GM10847 (cell line): ENCODE data around the gene ERVFRD-1.

Source experiments
- POLR2A ChIP-seq: IDR thresholded peaks from 2 replicates; pipeline ENCODE4 v1.6.1; 2011; ENCODE audit not compliant: insufficient read length; ENCODE audit errors: extremely low read depth

ERVFRD-1 gene, protein sequence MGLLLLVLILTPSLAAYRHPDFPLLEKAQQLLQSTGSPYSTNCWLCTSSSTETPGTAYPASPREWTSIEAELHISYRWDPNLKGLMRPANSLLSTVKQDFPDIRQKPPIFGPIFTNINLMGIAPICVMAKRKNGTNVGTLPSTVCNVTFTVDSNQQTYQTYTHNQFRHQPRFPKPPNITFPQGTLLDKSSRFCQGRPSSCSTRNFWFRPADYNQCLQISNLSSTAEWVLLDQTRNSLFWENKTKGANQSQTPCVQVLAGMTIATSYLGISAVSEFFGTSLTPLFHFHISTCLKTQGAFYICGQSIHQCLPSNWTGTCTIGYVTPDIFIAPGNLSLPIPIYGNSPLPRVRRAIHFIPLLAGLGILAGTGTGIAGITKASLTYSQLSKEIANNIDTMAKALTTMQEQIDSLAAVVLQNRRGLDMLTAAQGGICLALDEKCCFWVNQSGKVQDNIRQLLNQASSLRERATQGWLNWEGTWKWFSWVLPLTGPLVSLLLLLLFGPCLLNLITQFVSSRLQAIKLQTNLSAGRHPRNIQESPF

GRCh38 chr6:11110921-11111768 is at the start of gene ERVFRD-1:
ERVFRD-1 (minus strand) TSS chr6:11111725; CDS start chr6:11105310, 6,415 bp downstream.
- no peak for TF ChIP-seq POLR2A

DNA sequence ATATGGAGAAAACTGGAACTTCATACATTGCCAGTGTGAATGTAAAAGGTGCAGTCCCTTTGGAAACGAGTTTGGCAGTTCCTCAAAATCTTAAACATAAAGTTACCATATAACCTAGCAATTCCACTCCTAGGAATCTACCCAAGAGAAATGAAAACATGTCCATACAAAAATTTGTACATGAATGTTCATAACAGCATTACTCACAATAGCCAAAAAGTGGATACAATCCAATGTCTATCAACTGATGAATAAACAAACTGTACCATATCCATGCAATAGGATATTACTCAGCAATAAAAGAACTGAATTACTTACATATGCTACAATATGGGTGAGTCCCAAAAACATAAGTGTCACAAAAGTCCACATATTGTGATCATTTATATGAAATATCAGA is 48.7 kb upstream of the ERVFRD-1 start:
- no peak for TF ChIP-seq POLR2A

GRCh38 chr6:11155589-11155988 is 44.1 kb upstream of the ERVFRD-1 start:
- no peak for TF ChIP-seq POLR2A

GRCh38 chr6:11153447-11153846 is 41.9 kb upstream of the ERVFRD-1 start:
- no peak for TF ChIP-seq POLR2A

DNA sequence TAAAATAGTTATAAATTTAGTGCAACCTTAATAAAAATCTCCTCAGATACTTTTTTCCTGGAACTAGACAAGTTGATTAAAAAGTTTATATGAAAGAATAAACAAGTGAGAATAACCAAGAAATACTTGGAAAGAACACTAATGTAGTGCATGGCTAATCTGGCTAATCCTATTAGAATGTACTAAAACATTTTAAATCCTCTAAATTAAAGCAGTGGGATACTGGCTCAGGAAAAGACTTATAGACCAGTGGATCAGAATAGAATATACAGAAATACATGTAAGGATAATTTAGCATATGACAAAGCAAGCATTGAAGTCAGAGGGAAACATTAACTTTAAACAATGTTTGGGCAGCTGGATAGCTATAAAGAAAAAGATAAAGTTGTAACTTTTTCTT is 41.1 kb upstream of the ERVFRD-1 start:
- TF ChIP-seq POLR2A = no peak

- no peak for TF ChIP-seq POLR2A
Observed at GRCh38 chr6:11151488-11151887, 40.0 kb upstream of the ERVFRD-1 start.

- TF ChIP-seq POLR2A = no peak
Observed at GRCh38 chr6:11149551-11149950, 38.0 kb upstream of the ERVFRD-1 start.

DNA sequence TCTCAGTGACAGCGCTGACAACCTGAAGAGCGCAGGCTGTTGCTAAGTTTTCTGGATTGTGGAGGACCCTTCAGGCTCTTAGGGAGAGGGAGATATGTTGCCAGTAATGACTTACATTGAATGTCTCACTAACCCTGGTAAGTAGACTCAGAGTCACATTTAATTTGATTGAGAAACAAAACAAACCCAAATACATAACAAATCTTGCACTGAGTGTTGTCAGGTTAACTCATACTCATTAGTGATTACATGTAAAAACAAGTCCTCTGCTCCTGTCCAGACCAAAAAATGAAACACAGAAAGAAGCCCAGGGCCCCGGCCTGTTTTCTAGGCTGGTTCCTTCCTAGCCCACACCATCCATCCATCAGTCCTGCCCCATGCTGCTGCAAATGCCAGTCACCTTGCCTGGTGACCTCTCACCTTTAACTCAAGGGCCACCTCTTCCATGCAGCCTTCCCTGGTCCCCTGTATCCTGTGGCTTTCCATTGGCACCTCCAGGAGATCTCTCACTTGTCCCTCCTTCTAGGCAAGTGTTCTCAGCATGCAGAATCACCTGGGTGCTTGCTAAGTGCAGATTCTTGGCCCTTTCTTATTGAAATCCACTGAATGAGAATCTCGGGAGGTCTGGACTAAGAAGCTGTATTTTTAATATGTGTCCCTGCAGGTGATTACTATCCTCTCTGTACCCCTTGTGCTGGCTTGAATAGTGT is 34.7 kb upstream of the ERVFRD-1 start:
- TF ChIP-seq POLR2A = no peak

DNA sequence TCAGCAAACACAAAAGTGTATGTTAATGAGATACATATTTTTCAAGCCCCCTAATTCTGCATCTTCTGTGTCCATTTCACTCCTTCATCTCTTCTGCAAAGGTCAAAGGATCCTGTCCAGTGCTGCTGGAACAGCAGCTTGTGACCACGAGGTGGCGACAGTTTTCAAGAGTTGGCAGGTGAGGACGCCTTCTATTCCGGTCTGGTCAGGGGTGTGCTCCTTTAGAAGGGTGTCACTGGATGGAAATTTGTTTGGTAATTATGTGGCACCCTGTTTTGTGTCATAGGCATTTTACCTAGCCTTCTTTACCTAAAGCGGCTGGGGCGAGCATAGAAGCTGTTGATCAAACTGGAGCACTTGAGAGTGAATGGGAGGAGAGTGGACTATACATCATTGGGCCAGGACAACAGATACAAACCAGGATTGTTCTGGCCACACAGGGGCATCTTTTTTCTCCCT is 32.9 kb upstream of the ERVFRD-1 start:
- TF ChIP-seq POLR2A = no peak

- TF ChIP-seq POLR2A = no peak
Observed at GRCh38 chr6:11143394-11144371, 32.2 kb upstream of the ERVFRD-1 start.

GRCh38 chr6:11142296-11143027 is 30.9 kb upstream of the ERVFRD-1 start:
- no peak for TF ChIP-seq POLR2A

GRCh38 chr6:11141295-11141694 is 29.8 kb upstream of the ERVFRD-1 start:
- TF ChIP-seq POLR2A = no peak

DNA sequence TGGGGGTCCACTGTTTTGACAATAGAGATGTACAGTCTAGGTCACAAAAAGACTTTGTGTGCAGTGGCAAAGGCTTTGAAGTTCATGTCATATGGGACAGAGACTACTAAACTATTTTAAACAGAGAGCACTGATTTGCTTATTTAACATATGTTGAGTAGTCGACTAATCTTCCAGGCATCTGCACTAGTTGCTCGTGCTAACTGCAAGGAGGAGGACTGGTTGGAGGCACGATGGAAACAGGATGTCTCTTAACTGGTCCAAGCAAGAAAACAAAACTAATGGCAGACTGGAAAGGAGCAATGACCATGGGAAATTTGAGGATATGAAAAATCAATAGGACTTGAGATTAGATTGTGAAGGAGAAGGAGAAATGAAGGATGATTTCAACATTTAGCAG is 28.5 kb upstream of the ERVFRD-1 start:
- no peak for TF ChIP-seq POLR2A

DNA sequence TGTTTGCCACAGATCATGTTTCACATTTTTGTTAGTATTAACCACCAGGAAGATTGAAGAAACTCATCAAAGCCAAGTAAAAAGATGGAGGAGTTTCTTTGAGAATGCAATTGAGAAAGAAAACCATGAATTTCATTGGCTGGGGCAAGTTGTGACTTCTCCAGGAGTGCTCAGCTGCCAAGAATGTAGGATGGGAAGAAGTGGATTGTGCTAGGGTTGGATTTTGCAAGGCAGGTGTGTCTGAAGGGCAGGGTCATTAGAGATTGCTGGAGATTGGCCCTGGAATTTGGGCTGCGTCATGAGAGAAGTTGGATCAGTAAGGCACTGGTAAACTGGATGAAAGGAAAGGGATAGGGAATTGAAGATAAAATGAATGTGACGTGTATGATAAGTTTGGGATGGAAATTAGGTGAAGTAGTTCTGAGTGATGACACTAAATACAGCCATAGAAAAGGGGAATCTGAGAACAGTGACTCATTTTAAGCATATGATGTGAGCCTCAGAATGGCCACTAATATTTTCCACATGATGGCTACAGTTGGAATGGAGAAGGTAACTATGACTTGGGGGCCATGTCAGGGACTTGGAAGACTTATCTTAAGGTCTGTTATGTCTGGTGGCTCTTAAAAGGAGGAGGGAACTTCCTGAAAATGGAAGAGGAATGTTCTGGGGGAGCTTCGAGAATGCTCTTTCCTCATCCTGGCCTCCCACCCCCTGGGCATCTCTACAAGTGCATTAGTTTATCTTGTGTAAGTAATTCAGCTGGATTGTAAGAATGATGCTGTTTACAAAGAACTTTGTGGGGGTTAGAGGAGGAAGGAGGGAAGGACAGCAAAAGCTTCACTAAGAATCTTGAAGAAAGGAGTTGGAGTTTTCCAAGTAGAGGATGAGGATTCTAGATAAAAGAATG is 27.8 kb upstream of the ERVFRD-1 start:
- TF ChIP-seq POLR2A = no peak
